ENCODE data around the gene PLPP1.

Gene PLPP1

DNA sequence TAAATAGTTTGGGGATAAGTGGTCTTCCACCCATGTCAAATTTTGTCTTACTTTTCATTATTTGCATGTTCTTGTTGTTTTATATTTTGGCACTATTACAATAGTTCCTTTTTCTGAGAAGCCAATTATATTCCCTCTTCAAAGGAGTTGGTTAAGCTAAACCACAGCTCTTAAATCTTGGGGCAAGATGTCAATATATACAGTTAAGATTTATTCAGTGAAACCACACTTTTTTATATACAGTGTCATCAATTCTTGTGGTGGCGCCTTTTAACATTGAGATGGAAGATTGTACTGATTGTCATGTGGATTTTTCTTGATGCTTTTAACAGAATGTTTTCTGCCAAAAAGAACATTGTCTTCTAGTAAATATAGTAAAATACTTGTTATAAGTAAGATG, 122.9 kb downstream of the PLPP1 start:
- in situ Hi-C loops (cut with HindIII; ENCODE audit: low sequenced_read_pairs): no loop called here

DNA sequence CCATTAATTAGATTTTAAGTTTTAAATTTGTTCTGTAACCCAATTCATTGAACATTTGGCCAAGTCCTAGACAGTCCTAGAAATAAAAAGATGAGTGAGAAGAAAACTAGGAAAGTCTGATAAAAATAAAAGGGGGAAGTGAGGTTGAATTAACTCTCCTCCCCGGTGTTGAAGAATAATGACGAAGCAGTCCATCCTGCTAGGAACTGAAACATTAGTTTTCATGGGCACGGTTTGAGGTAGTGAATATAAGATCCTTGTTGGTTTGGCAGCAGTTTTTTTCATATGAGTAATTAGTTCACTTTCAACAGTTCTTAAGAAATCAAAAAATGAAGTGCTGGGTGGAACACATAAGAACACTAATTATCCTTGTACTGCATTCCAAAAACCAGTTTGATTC, 123.9 kb downstream of the PLPP1 start:
- in situ Hi-C loops (cut with HindIII; ENCODE audit: low sequenced_read_pairs): no loop called here

DNA sequence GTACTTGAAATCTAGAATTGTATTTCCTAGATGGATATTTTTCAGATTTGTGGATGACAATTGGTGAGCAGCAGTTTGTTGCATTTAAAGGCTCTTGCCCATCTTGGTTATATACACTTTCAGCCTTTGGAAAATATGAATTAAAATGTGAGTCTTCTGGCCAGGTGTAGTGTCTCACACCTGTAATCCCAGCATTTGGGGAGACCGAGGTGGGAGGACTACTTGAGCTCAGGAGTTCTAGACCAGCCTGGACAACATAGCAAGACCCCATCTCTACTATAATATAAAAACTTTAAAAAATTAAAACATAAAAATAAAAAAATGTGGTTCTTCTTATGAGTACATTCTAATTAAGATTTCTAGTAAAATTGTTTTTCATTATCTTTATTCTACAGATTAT, 125.0 kb downstream of the PLPP1 start:
- in situ Hi-C loops (cut with HindIII; ENCODE audit: low sequenced_read_pairs): no loop called here

DNA sequence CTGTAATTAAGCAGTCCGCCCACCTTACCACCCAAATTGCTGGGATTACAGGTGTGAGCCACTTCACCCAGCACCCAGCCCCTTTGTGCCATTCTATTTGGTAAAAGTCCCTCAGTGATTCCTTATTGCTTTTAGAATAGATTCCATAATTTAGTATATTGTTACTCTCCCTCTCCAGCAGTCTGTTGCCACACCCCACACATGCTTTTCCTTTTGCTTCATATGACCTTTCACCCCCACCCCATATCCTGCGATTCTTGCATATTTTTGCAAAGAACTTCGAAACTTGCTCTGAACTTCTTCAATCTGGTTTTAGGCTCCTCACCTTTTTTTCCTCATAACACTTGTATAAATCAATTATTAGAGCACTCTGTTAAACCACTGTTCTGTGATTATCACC, 126.8 kb downstream of the PLPP1 start:
- in situ Hi-C loops (cut with HindIII; ENCODE audit: low sequenced_read_pairs): no loop called here

DNA sequence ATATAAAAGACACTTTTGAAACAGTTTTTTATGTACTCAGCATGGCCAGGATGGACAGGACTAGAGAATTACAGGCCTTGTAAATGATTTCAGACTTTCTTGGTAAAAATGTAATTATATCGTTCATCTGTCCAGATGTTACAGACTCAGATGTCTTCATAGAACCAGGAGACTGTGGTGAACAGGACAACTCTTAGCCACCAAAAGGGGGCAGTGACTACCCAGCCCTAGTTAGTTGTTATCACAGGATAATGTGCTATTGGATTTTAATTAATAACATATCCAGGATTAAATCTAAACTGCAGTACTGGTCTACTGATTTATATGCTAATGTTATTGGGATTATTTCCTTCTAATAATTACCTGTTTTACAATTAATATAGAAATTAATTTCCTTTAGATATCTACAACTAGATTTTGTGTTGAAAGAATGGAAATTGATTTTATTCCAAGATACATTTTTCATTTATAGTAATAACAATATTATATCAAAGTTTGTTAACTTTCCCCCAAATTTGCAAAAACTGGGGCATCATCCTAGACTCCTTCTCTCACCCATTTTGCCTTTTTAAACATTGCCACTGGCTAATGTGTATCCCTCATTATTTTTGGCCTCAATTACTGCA, 127.6 kb downstream of the PLPP1 start:
- in situ Hi-C loops (cut with HindIII; ENCODE audit: low sequenced_read_pairs): no loop called here

DNA sequence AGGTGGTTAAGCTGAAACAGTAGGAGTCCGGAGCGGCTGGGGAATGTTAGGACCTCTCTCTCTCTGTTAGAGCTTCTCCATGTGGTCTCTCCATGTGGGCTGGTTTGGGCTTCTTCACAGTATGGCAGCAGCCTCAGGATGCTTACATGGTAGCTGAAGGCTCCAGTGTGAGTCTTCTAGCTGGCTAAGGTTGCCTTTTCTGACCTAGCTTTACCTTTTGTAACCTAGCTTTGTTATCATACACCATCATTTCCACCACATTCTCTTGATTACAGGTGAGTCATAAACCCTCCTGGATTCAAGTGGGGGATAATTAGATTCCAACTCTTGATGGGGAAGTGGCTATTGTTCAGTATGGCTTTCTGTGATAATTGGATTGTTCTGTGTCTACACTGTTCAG, 128.5 kb downstream of the PLPP1 start:
- in situ Hi-C loops (cut with HindIII; ENCODE audit: low sequenced_read_pairs): no loop called here

DNA sequence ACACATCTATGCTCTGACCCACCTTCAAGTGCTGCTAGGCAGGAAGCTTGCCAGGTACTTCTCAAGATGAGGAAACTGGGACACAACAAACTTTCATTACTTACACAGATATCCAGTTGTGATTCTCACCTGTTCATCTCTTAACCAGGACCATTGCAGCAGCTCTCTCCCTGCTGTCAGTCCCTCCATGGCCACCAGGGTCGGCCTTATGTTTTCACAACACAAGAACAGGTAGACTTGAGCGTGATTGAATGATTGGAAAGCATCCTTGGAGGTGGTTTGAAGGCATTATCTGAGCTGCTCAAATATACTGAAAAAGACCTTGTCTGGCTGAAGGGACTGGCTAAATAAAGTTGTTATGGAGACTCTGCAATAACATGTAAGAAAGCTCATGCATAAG, 132.6 kb downstream of the PLPP1 start:
- in situ Hi-C loops (cut with HindIII; ENCODE audit: low sequenced_read_pairs): no loop called here

DNA sequence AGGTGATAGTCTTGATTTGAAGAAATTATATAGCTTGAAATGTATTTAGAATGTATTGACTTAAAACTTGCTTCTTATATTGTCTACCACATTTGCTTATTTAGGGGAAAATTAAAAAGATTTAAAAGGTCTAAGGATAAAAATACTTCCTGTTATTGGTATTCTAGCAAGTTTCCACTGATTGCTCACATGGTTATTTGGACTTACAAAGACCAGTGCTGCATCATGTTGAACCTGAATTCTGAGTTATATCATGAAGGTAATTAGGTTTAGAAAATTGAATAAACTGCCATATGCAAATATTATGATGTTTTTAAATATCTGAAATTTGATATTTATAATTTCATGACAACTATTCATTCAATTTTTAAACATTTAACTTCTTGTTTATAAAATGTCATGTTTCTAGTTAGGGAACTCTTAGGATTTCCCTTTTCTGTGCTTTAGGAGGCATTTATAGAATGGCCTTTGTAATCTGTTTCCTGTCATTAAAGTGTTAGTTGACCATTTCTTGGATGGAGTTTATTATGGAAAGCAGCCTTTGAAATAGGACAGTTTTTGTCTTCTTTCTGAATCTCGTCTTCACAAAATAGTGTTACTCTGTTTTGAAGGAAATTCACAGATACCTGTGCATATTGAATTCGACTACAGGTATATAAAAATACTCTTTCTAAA, 141.1 kb downstream of the PLPP1 start:
- in situ Hi-C loops (cut with HindIII; ENCODE audit: low sequenced_read_pairs): no loop called here

DNA sequence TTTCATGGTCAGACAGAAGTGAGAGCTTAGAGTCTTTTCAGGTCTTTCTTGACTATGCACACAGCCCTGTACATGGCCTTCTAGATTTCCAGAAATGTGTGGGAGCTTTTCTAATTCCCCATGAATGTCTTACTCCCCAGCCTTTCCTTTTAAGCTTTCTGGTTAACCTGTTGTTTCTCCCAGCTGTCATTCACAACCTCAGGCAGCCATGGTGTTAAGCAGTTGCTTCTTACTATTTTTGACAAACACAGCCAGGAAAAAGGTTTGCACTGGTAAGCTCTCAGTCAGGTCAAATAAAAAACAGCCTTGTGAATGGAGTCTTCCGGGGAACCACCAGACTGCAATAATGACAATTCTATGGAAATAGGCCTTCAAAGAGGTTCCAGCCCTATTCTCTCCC, 142.1 kb downstream of the PLPP1 start:
- in situ Hi-C loops (cut with HindIII; ENCODE audit: low sequenced_read_pairs): no loop called here

DNA sequence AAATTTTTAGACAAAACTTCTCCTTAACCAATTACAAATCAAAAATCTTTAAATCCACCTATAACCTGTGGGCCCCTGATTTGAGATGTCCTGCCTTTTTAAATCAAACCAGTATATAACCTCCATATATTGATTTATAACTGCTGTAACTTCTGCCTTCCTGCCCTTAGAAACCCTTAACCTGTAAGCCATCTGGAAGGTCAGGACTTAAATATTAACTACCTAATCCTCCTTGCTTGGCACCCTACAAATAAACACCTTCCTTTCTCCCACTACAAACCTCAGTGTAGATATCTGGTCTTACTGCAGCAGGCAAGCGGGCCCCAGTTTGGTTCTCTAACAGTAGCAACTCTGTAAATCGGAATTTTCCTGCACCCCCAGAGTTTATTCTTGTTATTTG, 143.1 kb downstream of the PLPP1 start:
- in situ Hi-C loops (cut with HindIII; ENCODE audit: low sequenced_read_pairs): no loop called here

DNA sequence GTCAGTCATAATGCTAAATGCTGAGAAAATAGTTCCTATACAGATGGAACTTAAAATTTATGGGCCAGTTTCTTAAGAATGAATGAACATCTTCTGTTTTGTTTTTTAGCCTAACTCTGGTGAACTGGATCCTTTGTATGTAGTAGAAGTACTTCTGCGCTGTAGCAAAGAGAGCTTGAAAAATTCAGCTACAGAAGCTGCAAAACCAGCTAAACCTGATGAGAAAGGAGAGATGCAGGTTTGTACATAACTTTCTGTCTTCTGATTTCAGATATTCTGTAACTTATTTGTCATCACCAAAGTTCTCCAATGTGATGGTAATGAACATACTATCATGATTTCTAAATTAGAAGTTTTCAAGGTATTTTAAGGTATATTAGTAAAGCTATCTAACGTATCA, 146.9 kb downstream of the PLPP1 start:
- in situ Hi-C loops (cut with HindIII; ENCODE audit: low sequenced_read_pairs): no loop called here

DNA sequence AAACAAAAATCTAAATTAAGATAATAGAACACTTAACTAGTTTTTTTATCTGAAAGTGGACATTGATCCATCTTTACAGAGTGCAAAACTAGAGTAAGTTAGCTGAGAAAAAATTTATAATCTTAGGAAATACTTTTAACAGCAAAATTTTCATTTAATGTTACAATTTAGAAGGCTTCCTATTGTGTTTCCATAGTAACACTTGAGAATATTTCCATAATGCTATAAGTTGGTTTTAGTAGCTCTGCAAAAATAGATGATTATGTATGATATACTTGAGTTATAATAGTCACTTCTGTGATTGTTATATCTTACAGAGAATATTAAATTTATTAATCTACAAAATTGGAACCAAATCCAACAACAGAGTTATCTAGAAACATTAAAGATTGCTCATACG, 148.4 kb downstream of the PLPP1 start:
- in situ Hi-C loops (cut with HindIII; ENCODE audit: low sequenced_read_pairs): no loop called here

DNA sequence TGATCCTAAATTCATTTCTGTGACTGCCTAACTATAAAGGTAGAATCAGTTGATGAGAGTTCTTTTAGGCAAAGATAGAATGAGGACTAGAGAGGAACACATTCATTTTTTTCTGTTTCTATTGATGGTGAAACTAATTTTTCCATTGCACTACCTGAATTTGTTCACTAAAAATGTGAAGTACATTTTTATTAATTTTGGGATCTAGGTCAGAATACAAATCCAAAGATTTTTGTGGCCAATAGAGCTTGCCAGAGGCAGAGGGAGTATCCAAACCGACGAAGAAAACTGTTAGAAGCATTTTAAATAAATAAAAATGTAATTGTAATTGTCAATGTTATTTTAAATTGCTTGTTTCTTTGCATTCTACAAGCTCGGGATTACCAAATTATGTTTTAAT, 148.9 kb downstream of the PLPP1 start:
- in situ Hi-C loops (cut with HindIII; ENCODE audit: low sequenced_read_pairs): no loop called here

DNA sequence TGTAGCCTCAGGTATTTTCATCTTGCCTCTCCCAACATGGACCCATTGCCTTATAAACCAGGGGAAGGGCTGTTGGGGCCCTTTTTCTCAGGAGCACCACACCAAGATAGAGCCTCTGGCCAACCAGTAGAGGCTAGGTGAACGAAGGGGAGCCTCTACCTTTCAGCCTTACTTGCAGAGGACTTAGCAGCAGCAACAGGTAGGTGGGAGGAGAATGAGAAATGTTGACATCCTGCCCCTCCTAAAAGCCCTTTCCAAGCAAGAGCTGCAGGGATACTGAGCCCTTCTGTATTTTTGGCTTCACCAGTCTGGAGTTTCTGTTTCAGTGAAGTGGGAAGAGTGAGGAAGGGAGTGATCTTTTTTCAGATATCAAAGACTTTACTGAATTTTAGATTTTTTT, 149.5 kb downstream of the PLPP1 start:
- in situ Hi-C loops (cut with HindIII; ENCODE audit: low sequenced_read_pairs): no loop called here

DNA sequence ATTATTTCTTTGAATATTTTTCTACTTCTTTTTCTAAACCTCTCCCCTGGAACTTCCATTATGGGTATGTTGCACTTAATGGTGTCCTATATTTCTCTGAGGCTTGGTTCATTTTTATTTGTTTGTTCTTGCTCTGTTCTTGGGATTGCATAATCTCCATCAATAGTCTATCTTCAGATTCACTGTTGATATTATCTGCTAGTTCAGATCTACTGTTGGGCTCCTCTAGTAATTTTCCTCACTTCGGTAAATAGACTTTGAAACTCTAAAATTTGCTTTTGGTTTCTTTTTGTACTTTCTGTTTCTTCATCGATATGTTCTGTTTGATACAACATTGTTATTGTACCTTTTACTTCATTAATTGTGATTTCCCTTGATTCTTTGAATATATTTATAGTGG, 150.7 kb downstream of the PLPP1 start:
- in situ Hi-C loops (cut with HindIII; ENCODE audit: low sequenced_read_pairs): no loop called here

DNA sequence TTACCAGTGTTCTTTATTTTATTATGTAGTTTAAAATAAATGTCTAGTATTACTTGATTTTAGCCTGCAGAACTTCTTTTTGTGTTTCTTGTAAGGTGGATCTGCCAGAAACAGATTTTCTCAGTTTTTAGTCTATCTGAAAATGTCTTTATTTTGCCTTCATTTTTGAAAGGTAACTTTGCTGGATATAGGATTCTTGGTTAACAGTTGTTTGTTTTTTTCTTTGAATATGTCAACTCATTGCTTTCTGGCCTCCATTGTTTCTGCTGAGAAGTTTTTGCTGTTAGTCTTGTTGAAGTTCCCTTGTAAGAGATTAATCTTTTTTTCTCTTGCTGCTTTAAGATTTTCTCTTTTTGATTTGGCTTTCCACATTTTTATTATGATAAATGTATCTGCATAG, 151.5 kb downstream of the PLPP1 start:
- in situ Hi-C loops (cut with HindIII; ENCODE audit: low sequenced_read_pairs): no loop called here

DNA sequence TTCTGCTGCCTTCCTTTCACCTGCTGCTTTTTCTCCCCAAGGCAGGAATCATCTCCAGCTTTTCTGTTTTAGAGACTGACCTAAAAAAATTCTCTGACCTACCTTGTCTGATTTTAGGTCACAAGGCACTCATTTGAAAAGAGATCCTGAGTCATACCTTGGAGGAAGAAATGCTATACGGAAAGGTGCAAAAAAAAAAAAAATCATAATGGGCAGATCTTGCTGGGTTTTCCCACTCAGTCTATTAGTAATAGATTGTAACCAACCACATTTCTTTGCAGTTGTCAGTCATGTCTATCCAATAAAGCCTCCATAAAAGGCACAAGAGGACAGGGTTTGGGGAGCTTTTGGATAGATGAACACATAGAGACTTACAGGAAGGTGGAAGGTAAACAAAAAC, 157.0 kb downstream of the PLPP1 start:
- in situ Hi-C loops (cut with HindIII; ENCODE audit: low sequenced_read_pairs): no loop called here
